NCI-H2107 treated with DMSO at 0.1 percent for 48 hours (cell line): ENCODE measurements around the gene ARHGAP26.

Experiments used
- DNase-seq: peaks from one replicate; lab custom pipeline; 2025; ENCODE audit not compliant: unreplicated experiment; lab: John Stamatoyannopoulos, UW

ARHGAP26 gene

DNA sequence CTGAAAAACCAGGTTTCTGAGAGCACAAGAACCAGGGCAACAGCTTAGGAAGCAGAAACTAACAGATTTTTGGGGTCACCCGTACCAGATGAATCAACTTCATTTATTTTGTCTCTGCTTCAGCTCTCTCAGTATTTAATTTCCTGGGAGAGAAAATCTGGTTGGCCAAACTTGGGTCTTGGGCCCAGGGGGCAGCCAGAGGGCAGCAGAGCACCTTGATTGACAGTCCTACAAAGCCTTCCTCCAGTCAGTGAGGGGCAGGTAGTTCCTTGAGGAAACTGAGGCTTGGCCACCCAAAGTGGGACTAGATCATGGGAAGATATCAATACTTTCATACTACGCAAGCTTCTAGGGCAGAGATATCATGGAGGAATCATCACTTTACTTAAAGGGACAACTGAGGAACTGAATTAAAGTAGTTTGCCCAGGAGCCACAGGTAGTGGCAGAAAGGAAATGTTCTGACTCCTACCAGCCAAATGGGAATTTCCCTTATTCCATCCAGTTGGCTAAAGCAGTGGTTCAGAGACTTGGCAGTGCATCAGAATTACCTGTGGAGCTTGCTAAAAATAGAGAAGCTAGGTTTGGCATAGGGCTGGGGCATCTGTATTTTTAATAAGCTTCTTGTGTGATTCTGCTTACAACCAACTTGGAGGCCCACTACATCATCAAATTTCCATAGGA, 21.5 kb upstream of the ARHGAP26 start:
- DNase-seq, result no peak

DNA sequence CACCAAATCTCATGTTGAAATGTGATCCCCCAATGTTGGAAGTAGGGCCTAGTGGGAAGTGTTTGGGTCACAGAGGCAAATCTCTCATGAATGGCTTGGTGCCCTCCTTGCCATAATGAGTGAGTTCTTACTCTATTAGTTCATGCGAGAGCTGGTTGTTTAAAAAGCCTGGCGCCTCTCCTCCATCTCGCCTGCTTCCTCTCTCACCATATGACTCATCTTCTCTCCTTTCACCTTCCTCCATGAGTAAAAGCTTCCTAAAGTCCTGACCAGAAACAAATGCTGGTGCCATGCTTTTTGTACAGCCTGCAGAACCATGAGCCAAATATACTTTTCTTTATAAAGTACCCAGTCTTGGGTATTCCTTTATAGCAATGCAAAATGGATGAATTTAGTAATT, 20.9 kb upstream of the ARHGAP26 start:
- no peak for DNase-seq

DNA sequence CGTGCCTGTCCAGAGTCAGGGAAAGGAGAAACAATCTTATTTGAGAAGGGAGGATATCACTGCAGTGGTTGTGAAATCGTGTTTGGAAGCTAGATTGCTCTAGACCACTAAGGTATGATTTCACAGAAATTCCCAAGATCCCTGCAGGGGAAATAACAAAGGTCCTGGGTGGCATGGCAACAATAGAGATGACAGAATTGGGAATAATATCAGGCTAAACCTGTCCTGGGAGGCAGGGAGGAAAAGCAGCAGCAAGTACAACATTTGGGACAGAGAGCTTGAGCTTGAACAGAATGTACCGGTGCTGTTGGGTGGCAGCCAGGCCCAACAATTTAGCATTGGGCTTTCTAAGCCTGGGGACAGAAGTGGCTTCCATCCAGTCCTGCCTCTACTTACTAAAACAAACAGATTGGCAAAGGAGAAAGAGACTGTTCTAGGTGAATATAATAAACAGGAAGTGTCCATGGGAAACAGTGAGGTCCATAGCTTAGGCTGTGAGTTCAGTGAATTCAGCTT, 17.0 kb upstream of the ARHGAP26 start:
- DNase-seq, result no peak

DNA sequence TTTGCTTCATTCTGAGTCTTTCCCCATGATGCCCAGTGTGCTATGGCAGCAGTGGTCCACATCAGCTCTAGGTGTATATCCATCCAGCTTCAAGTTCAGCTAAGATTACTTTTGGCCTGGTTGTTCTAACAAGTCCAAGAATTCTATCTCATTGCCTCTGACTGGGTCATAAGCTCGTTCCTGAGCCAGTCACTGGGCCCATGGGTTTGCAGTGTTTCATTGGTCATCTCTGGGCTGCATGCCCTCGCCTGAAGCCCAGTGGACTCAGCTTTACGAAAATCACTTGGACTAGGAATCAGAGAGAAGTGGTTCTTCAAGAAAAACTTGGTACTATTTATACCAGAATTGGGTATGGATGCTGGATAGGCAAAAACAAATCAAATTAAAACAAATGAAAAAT, 16.1 kb upstream of the ARHGAP26 start:
- DNase-seq, result no peak

DNA sequence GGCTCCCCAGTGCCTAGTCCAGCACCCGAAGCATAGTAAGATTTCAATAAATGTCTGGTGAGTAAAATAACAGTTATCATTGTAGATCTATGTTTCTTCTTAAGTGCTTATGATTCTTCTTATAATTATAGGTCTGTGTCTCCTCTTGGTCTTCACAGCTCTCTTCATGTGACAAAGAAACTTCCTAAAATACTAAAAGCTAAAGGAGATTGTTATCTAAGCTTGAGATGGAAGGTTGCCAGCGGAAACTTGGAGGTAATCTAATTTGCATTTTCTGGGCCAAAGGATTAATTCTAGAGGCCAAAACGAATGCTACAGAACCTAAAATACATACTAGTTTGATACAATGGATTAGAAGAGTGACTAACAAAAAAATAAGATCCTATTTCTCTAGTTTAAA, 13.6 kb upstream of the ARHGAP26 start:
- DNase-seq, result no peak

DNA sequence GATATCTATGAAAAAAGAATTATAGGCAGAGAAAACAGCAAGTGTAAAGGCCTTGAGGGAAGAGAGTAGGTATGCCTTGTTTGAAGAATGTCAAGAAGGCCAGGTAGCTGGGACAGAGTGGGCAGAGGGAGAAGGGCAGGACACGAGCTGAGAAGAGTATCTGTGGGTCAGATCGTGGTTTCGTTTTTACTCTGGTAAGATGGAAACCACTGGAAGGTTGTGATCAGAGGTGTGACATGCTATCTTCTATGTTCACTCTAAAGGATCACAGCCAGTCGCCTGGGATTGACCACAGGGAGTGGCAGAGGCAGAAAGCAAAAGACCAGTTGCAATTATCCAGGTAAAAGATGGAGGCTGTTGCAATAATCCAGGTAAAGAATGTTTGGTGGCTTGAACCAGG, 12.6 kb upstream of the ARHGAP26 start:
- no peak for DNase-seq

DNA sequence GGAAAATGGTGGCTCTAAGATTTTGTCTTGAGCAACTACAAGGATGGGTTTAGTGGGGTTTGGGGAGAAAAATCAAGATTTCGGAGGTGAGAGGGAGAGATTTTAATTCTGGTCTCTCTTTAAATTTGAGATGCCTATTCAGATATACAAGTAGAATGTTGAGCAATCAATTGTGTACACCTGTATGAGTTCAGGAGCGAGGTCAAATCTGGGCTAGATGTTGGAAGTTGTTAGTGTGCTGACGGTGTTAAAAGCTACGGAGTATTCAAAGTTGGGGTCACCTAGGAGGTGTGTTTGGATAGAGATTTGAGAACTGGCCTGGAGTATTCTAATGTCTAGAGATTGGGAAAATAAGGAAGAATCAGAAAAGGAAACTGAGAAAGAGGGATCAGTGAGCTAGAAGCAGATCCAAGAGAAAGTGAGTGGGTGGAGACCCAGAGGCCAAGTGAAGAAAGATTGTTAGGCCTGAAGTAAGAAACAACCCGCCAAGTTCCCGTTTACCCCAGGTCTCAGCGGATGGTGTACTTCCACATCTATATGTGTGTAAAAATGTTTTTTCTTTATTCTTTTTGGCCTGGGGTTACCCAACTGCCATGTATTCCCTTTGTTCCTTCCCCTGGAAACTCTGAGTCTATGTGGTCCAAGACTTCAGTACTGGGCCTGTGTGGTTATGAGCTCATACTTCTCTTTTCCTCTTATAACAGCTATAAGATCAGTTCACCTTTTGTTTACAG, 11.9 kb upstream of the ARHGAP26 start:
- no peak for DNase-seq

DNA sequence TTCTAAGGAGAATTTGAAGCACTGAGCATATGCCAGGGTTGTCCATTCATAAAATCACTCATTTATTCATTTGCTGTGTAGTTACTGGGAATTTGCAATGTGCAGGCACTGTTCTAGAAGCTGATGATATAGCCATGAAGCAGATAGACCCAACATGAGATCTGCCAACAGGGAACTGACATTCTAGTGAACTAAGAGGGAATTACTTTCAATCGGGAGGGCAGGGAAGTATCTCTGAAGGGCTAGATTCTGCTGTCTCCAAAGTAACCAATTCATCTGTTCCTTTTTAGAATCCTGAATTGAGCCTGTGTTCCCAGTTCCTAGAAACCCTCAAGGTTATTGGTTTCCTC, 11.4 kb upstream of the ARHGAP26 start:
- no peak for DNase-seq

DNA sequence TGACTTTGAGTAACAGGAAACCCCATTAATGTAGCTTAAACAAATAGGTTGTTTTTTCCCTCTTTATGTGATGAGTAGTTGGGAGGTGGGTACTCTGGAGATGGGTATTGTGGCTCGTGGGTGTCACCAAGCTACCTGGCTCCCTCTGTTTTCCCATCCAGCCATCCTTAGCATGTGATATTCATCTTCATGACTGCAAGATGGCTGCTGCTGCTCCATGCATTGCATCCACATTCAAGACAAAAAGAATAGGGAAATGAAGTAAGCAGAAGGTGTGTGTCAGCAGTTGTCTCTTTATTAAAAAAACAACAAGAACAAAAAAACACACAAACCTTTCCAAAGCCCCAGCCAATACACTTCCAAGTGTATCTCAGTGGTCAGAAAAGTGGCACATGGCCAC, 6.5 kb upstream of the ARHGAP26 start:
- DNase-seq, result no peak

DNA sequence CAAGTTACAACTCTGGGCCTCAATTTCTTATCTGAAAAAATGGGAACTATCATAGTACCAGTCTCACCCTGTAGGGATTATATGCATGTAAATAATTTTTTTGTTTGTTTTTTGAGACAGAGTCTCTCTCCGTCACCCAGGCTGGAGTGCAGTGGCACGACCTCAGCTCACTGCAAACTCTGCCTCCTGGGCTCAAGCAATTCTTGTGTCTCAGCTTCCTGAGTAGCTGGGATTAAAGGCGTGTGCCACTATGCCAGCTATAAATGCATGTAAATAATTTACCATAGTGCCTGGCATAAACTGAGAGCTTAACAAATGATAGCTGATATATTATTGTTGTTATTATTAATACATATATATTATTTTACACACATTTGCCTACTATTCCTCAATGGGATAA, 3.0 kb upstream of the ARHGAP26 start:
- DNase-seq, result no peak

DNA sequence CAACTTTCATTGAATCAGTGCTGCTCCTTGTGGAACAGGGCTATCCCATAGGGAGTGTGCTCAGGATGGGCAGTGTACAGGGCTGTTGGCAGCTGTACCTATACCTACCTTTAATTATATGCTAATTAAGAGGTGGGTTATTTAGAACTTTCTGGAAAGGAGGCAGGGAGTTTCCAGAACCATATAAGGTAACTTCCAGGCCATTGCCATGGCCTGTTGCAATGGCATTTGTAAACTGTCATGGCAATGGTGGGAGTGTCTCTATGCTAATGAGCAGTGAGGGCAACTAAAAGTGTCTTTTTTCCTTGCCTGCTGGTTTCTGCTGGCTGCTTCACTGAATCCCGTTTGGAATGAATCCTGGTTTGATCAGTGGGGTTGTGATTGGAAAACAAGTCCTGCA, 2.3 kb upstream of the ARHGAP26 start:
- no peak for DNase-seq

DNA sequence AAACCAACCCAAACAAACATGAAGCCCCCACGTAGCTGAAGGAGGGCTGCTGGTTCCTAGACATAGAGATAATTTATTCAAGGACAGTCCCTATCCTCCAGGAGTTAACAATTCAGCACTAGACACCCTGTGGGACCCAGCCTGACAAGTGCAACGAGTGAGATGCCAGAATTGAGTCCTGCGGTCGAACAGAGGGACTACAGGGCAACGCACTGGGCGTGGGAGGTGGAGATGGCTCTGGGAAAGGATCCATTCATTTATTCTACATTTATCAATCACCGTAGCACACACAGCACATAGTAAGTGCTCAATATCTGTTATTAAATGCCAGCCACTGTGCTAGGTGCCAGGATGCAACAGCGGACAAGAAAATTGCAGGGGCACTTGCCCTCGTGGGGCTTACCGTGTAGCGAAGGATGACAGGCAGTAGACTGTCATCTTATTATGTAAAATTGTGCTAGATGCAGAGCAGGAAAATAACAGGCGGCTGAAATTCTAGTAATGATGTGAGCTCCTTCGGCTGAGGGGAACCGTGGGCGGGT, 855 bp upstream of the ARHGAP26 start:
- no peak for DNase-seq

DNA sequence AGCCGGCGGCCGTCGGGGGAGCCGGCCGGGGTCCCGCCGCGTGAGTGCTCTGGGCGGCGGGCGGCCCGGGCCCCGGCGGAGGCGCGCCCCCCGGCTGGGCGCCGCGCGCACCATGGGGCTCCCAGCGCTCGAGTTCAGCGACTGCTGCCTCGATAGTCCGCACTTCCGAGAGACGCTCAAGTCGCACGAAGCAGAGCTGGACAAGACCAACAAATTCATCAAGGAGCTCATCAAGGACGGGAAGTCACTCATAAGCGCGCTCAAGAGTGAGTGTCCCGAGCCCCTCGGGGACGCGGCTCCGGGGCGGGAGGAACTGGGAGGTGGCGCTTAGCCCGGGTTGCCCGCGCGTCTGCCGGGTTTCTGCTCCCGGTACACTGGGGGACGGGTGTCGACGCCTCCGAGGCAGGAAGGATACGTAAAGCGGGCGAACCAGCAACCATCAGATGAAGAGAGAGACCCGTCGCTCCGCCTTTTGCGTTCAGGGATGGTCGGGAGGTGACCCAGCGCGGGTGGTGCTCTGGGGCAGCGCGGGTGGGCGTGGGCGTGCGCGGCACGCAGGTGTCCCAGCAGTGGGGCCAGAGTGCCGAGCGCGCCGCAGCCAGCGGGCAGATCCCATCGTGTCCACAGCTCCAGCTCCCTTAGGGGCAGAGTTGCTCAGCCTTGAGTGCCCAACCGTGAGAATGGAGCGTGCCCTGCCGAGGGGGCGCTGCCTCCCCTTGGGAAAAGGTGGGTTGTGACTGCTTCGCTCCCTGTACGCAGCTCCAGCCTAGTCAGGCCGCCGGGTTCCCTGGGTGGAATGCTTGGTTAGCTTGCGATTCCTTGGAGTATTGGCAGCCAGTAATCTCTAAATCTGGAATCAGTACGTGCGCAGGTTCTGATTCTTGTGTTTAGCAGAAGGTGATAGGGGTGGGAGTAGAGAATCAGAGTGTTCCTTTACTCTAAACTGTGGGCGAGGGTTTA, 753 bp downstream of the ARHGAP26 start:
- peak; percentile 20 for DNase-seq

DNA sequence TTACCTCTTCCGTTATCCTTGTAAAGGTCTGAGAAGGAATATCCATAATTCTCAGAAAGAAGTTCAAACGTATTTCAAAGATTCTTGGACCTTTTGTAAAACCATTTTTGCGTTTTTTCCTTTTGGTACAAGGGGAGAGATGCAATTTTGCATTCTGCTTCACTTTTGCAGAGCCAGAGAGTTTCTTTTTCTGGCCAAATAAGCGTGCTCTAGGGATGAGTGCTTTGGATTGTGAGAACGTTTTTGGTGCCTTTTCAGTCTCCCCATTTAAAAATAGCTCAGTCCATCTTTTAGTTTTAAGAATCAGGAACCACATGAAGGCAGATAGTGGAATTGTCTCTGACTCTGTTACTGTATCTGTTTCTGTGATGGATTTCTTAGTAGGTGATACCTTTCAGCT, 1.5 kb downstream of the ARHGAP26 start:
- no peak for DNase-seq

DNA sequence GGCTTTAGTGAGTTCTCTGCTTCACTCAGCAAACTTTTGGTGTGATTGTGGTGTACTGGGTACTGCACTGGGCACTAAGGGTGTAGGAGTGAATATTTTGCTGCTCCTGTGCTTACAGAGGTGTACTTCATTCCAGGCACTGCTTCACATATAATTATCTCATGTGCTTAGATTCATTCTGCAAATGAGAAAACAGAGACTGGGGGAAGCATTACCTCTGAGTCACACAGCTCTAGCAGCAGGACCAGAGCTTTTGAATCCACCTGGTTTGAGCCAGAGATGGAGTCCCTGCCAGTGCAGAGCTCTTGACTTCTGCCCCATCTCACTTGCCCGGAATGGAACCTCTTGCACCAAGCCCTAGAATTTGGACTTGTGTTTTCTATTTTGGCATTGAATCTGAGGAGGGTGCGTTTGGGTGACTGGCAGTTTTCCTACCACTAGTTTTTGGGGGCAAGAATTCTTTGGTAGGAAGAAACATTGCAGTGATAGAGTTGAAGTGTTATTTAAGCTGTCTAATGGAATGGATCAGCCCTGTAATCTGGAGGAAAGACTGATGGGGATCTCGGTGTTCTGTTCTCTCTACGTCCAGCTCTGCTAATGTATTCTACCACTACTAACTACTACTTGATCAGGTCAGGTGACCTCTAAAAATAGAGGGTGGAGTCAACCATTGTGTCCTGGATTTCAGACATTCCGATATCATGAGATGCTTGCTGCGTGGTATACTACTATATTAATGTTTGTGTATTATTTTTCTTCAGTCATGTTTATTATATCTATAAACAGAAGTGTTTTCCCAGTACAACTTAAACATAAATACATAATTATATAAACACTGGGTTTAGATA, 2.5 kb downstream of the ARHGAP26 start:
- DNase-seq, result no peak

DNA sequence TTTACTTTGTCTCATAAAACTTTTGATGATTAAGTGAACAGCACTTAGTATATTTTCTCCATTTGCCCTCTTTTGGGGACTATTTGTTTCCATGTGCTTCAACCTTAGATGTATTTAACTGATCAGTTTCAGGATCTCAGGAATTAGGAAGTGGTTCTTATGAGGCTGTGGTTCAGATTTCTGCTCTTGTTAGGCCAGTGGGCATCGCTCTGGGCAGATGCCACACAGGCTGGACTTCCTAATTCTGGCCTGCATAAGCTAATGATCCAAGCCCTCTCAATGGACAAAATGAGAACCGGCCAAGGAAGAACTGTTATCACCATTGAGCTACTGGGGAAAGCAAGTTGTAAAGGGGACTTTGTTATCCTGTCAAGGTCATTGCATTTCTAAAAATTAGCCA, 6.9 kb downstream of the ARHGAP26 start:
- no peak for DNase-seq

DNA sequence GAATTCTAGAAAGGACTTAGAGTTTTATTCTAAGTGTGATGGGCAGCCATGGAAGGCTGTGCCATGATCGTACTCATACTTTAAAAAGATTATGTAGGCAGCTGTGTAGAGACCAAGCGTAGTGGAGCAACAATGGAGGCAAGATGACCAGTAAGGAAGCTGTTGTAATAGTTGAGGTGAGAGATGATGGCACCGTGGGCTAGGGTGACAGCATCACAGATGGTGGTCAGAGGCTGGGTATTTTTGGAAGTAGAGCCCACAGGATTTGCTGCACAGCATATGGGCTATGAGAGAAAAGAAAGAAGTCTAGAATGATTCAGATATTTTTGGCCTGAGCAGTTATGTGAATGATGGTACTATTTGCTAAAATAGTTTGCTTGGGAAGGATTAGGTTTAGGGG, 7.7 kb downstream of the ARHGAP26 start:
- DNase-seq, result no peak

DNA sequence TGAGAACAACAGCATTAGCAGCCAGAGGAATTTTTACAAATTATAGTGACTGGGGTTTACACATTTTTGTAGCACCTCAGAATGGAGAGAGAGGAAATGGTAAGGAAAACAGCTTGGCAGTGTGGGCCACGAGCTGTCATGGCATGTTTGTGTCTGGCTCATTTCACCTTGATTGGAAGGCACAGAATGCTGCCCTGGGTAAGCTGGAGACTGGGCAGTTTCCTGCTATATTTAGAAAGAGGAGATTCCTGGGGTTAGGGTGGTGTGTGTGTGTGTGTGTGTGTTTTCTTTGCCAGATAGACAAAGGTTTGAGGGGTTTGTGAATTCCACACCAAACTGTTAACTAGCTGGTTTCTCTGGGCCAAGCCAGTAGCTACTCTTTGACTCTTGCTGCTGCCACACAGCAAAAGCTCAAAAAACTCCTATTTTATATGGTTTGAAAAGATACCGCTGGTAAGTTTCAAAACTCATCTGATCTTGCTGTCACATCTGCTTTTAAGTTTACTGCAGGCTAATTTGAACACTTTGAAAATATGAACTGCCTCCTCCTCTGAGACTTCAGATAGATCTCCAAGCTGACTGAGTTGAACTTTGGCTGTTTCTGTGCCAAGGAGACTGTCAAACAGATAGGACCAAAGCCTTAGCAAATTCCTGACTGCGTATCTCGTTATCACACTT, 9.1 kb downstream of the ARHGAP26 start:
- no peak for DNase-seq

DNA sequence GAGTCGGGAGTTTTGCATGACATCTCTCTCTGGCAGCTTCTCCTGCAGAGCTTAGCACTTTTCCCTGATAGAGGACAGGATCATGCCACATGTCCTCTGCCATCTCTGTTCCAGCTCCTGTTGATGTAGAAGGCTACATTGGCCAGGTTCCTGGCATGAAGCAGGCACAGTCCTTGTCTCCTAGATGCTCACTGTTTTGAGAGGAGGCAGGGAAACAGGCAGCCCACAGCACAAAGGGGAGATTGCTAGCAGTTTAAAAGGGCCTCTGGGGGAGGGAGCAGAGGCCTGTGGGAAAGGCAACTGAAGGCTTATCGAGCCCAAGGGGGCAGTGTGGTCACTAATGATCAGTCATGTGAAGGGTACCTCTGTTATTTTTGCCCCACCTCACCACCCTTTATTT, 10.7 kb downstream of the ARHGAP26 start:
- DNase-seq, result no peak

DNA sequence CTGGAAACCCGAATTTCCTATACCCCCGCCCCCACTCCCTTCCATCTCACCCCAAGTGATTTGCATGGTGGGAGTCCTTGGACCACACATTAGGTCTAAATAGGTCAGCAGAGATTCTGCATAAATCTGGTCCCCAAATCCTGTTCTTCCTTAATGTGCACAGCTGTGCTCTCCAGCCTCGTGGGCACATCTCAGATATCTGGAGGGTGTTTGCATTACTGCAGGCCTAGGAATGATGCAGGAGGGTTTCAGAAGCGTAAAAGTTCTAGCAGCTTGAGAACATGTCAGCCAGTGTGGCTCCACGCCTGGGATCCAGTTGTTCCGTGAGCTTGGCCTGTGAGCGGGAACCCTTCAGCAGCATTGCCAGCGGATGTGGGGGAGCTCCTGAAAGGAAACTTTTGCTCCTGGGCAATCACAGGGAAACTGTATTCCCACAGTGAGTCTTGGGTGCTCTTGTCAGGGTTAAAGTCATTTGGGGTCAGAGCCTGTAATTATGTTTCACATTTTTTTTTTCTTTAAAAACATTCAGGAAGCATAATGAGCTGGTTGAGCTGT, 12.9 kb downstream of the ARHGAP26 start:
- DNase-seq, result no peak
